Measurements from ENCODE around the gene ADGRF5. TPM values are rescaled to one million over a fixed set of nuclear protein-coding genes. Genes with fewer than 3 reads are reported as not detected.
"Not testable (repeated sequence)": the region's sequence is repeated elsewhere in the genome, so short reads cannot be mapped to it uniquely, and the experiment has no call there.

ADGRF5 gene
- total RNA-seq, 8 experiments from 2014 or later: 0.38 to 3.0 TPM; not detected in 6

GRCh38 chr6:46855966-46856365 lies 65.8 kb downstream of the ADGRF5 start:
- ATAC-seq (replicated peaks in 6 of 8): peak in 2 of 8 experiments; percentile 44 to 47
- 0 to 20% (median 7%) methylated on average over 1 of the region's 1 CpG; no CpG with 5 or more reads in 4 of the 10 experiments for WGBS, 10 experiments
- H3K4me1 ChIP-seq (replicated peaks in 1 of 2); H3K4me3 ChIP-seq; in situ Hi-C loops (cut with MboI; ENCODE audit: low pct_unique_long_range_greater_than_20kb in 2 of 9, low sequenced_read_pairs in 9 of 9, unreplicated experiment in 9 of 9); H3K27ac ChIP-seq: not testable (repeated sequence)

- H3K4me1 ChIP-seq (replicated peaks in 1 of 2); in situ Hi-C loops (cut with MboI; ENCODE audit: low pct_unique_long_range_greater_than_20kb in 2 of 9, low sequenced_read_pairs in 9 of 9, unreplicated experiment in 9 of 9); H3K27ac ChIP-seq; H3K4me3 ChIP-seq; ATAC-seq (replicated peaks in 6 of 8): not testable (repeated sequence)
- WGBS, 10 experiments: 67 to 100% (median 83%) methylated on average over 1 of the region's 4 CpGs; no CpG with 5 or more reads in 5 of the 10 experiments
These were observed 70.2 kb downstream of the ADGRF5 start for GRCh38 chr6:46851576-46851975.

- H3K4me1 ChIP-seq (replicated peaks in 1 of 2): peaks cover 0 to 3% of the 10 kb centered on the region in 2 donors
- WGBS, 10 experiments: 0 to 100% (median 92%) methylated on average over 1 to 2 of the region's 2 CpGs; no CpG with 5 or more reads in 1 of the 10 experiments
- no peak for ATAC-seq (replicated peaks in 6 of 8)
- in situ Hi-C loops (cut with MboI; ENCODE audit: low pct_unique_long_range_greater_than_20kb in 2 of 9, low sequenced_read_pairs in 9 of 9, unreplicated experiment in 9 of 9): no loop called here
- H3K4me3 ChIP-seq: no peak overlapping the region
- no peak overlapping the region for H3K27ac ChIP-seq
These were observed 70.9 kb downstream of the ADGRF5 start for GRCh38 chr6:46850792-46851191.

- 0 to 88% (median 58%) methylated on average over 1 to 5 of the region's 5 CpGs; no CpG with 5 or more reads in 2 of the 10 experiments for WGBS, 10 experiments
- no peak for ATAC-seq (replicated peaks in 6 of 8)
- H3K27ac ChIP-seq: no peak overlapping the region
- peaks cover 0 to 3% of the 10 kb centered on the region in 2 donors for H3K4me1 ChIP-seq (replicated peaks in 1 of 2)
- H3K4me3 ChIP-seq: no peak overlapping the region
- in situ Hi-C loops (cut with MboI; ENCODE audit: low pct_unique_long_range_greater_than_20kb in 2 of 9, low sequenced_read_pairs in 9 of 9, unreplicated experiment in 9 of 9): loop anchor here in 1 of 9 experiments (25.0 kb wide), 1 partner anchor 188 kb away; the partner anchor contains the start of gene ADGRF1
These were observed 72.4 kb downstream of the ADGRF5 start for GRCh38 chr6:46849361-46849690.

GRCh38 chr6:46848684-46849360 lies 72.9 kb downstream of the ADGRF5 start:
- in situ Hi-C loops (cut with MboI; ENCODE audit: low pct_unique_long_range_greater_than_20kb in 2 of 9, low sequenced_read_pairs in 9 of 9, unreplicated experiment in 9 of 9): loop anchor here in 1 of 9 experiments (25.0 kb wide), 1 partner anchor 188 kb away; the partner anchor contains the start of gene ADGRF1
- Histone ChIP-seq H3K4me1 (replicated peaks in 1 of 2) (peaks cover 0 to 3% of the 10 kb centered on the region in 2 donors), H3K27ac (no peak overlapping the region), H3K4me3 (peak overlapping the region in 1 of 5 donors; percentile 3)
- 0 to 26% (median 8%) methylated on average over 2 to 18 of the region's 25 CpGs for WGBS, 10 experiments
- peak; percentile 99 to 100 (median 100) for ATAC-seq (replicated peaks in 6 of 8)

- 3 to 79% (median 45%) methylated on average over 1 to 5 of the region's 5 CpGs for WGBS, 10 experiments
- ATAC-seq (replicated peaks in 6 of 8): no peak
- H3K4me3 ChIP-seq: no peak overlapping the region
- H3K4me1 ChIP-seq (replicated peaks in 1 of 2): peaks cover 0 to 3% of the 10 kb centered on the region in 2 donors
- in situ Hi-C loops (cut with MboI; ENCODE audit: low pct_unique_long_range_greater_than_20kb in 2 of 9, low sequenced_read_pairs in 9 of 9, unreplicated experiment in 9 of 9): loop anchor here in 1 of 9 experiments (25.0 kb wide), 1 partner anchor 192 kb away; the partner anchor contains the start of gene ADGRF1
- H3K27ac ChIP-seq: no peak overlapping the region
These were observed 76.6 kb downstream of the ADGRF5 start for GRCh38 chr6:46845126-46845525.

- 29 to 100% (median 82%) methylated on average over 1 to 5 of the region's 6 CpGs for WGBS, 10 experiments
- H3K4me3 ChIP-seq; H3K4me1 ChIP-seq (replicated peaks in 1 of 2); ATAC-seq (replicated peaks in 6 of 8); H3K27ac ChIP-seq: not testable (repeated sequence)
- in situ Hi-C loops (cut with MboI; ENCODE audit: low pct_unique_long_range_greater_than_20kb in 2 of 9, low sequenced_read_pairs in 9 of 9, unreplicated experiment in 9 of 9): loop anchor here in 1 of 9 experiments (25.0 kb wide), 1 partner anchor 195 kb away; the partner anchor contains the start of gene ADGRF1
These were observed 79.4 kb downstream of the ADGRF5 start for GRCh38 chr6:46842252-46842846.

GRCh38 chr6:46838033-46838432 lies 83.7 kb downstream of the ADGRF5 start:
- no peak for ATAC-seq (replicated peaks in 6 of 8)
- H3K27ac ChIP-seq: no peak overlapping the region
- H3K4me1 ChIP-seq (replicated peaks in 1 of 2): no peaks in the 10 kb centered on the region
- no peak overlapping the region for H3K4me3 ChIP-seq
- in situ Hi-C loops (cut with MboI; ENCODE audit: low pct_unique_long_range_greater_than_20kb in 2 of 9, low sequenced_read_pairs in 9 of 9, unreplicated experiment in 9 of 9): loop anchor here in 1 of 9 experiments (25.0 kb wide), 1 partner anchor 199 kb away; the partner anchor contains the start of gene ADGRF1
- WGBS, 10 experiments: 28 to 100% (median 98%) methylated on average over 1 to 2 of the region's 2 CpGs; no CpG with 5 or more reads in 2 of the 10 experiments

- ATAC-seq (replicated peaks in 6 of 8); H3K4me1 ChIP-seq (replicated peaks in 1 of 2); H3K4me3 ChIP-seq; H3K27ac ChIP-seq: not testable (repeated sequence)
- WGBS, 10 experiments: 100% methylated on average over 1 of the region's 2 CpGs; no CpG with 5 or more reads in 9 of the 10 experiments
- in situ Hi-C loops (cut with MboI; ENCODE audit: low pct_unique_long_range_greater_than_20kb in 2 of 9, low sequenced_read_pairs in 9 of 9, unreplicated experiment in 9 of 9): loop anchor here in 1 of 9 experiments (25.0 kb wide), 1 partner anchor 202 kb away; the partner anchor contains the start of gene ADGRF1
These were observed 86.7 kb downstream of the ADGRF5 start for GRCh38 chr6:46834991-46835390.

GRCh38 chr6:46834257-46834916 lies 87.4 kb downstream of the ADGRF5 start:
- not testable (repeated sequence) for ATAC-seq (replicated peaks in 6 of 8); H3K27ac ChIP-seq; H3K4me3 ChIP-seq; H3K4me1 ChIP-seq (replicated peaks in 1 of 2)
- in situ Hi-C loops (cut with MboI; ENCODE audit: low pct_unique_long_range_greater_than_20kb in 2 of 9, low sequenced_read_pairs in 9 of 9, unreplicated experiment in 9 of 9): loop anchor here in 1 of 9 experiments (25.0 kb wide), 1 partner anchor 203 kb away; the partner anchor contains the start of gene ADGRF1
- WGBS, 10 experiments: 0 to 96% (median 63%) methylated on average over 1 to 7 of the region's 7 CpGs

GRCh38 chr6:46832816-46833215 lies 88.9 kb downstream of the ADGRF5 start:
- Histone ChIP-seq H3K27ac (no peak overlapping the region), H3K4me1 (replicated peaks in 1 of 2) (no peaks in the 10 kb centered on the region), H3K4me3 (no peak overlapping the region)
- in situ Hi-C loops (cut with MboI; ENCODE audit: low pct_unique_long_range_greater_than_20kb in 2 of 9, low sequenced_read_pairs in 9 of 9, unreplicated experiment in 9 of 9): loop anchor here in 1 of 9 experiments (25.0 kb wide), 1 partner anchor 204 kb away; the partner anchor contains the start of gene ADGRF1
- 31 to 100% (median 80%) methylated on average over 1 to 3 of the region's 3 CpGs; no CpG with 5 or more reads in 1 of the 10 experiments for WGBS, 10 experiments
- no peak for ATAC-seq (replicated peaks in 6 of 8)

- ATAC-seq (replicated peaks in 6 of 8): peak in 1 of 8 experiments; percentile 22
- in situ Hi-C loops (cut with MboI; ENCODE audit: low pct_unique_long_range_greater_than_20kb in 2 of 9, low sequenced_read_pairs in 9 of 9, unreplicated experiment in 9 of 9): loop anchor here in 1 of 9 experiments (25.0 kb wide), 1 partner anchor 208 kb away; the partner anchor contains the start of gene ADGRF1
- 0 to 100% (median 58%) methylated on average over 1 to 2 of the region's 2 CpGs; no CpG with 5 or more reads in 2 of the 10 experiments for WGBS, 10 experiments
- no peak overlapping the region for H3K27ac ChIP-seq
- H3K4me1 ChIP-seq (replicated peaks in 1 of 2): no peaks in the 10 kb centered on the region
- no peak overlapping the region for H3K4me3 ChIP-seq
These were observed 92.8 kb downstream of the ADGRF5 start for GRCh38 chr6:46828939-46829338.
